Glutamatergic neuron (in vitro differentiated cells): Measurements from ENCODE around the gene NCBP2. TPM values are rescaled to one million over a fixed set of nuclear protein-coding genes. Genes with fewer than 3 reads are reported as not detected.
A peak's percentile ranks its signal among the peaks of the same experiment; 100 is the strongest.

ENCODE experiments used
- DNase-seq: peaks from one replicate; pipeline ENCODE4 v3.0.0; 2022
- H3K27ac Mint-ChIP-seq: one replicate; pipeline ENCODE4 v1.8.0; 2020; ENCODE audit warnings: mild to moderate bottlenecking, mixed read lengths, inconsistent platforms; ENCODE audit not compliant: unreplicated experiment
- H3K27me3 Mint-ChIP-seq: one replicate; pipeline ENCODE4 v1.8.0; 2020; ENCODE audit warnings: mild to moderate bottlenecking, moderate library complexity, mixed read lengths, inconsistent platforms; ENCODE audit not compliant: unreplicated experiment
- H3K36me3 Mint-ChIP-seq: one replicate; pipeline ENCODE4 v1.8.0; 2020; ENCODE audit warnings: mild to moderate bottlenecking, mixed read lengths, inconsistent platforms; ENCODE audit not compliant: unreplicated experiment
- H3K4me1 Mint-ChIP-seq: one replicate; pipeline ENCODE4 v1.8.0; 2020; ENCODE audit warnings: mild to moderate bottlenecking, low read depth, mixed read lengths, inconsistent platforms; ENCODE audit not compliant: unreplicated experiment
- H3K4me3 Mint-ChIP-seq: one replicate; pipeline ENCODE4 v1.8.0; 2020; ENCODE audit warnings: mild to moderate bottlenecking, mixed read lengths, inconsistent platforms; ENCODE audit not compliant: unreplicated experiment
- H3K9me3 Mint-ChIP-seq: one replicate; pipeline ENCODE4 v1.8.0; 2020; ENCODE audit warnings: mild to moderate bottlenecking, moderate library complexity, mixed read lengths, inconsistent platforms; ENCODE audit not compliant: unreplicated experiment
- CTCF ChIP-seq: fragments of 200-600 bp; sonication (generic); IDR thresholded peaks from one replicate; pipeline ENCODE4 v1.5.0; 2021; ENCODE audit not compliant: partially characterized antibody, unreplicated experiment
- total RNA-seq: library from RNA; stranded (reverse); fragmentation: NEBNext Ultra II Directional; extraction: Animal tissue kit (Norgen Biotek cat#: 25700); gene quantifications from one replicate; pipeline ENCODE4 v1.2.1, GENCODE V29; 2021; ENCODE audit not compliant: unreplicated experiment

NCBP2 gene
- total RNA-seq, 1 donor from 2014 or later, result 118 TPM

GRCh38 chr3:196903740-196904139 lies 38.6 kb downstream of the NCBP2 start:
- H3K27me3 Mint-ChIP-seq, result no peaks in the 10 kb centered on the region
- TF ChIP-seq CTCF, result no peak
- no peaks in the 10 kb centered on the region for H3K9me3 Mint-ChIP-seq
- H3K27ac Mint-ChIP-seq, result no peak overlapping the region
- no peaks in the 10 kb centered on the region for H3K4me1 Mint-ChIP-seq
- H3K36me3 Mint-ChIP-seq, result no peaks in the 10 kb centered on the region
- no peak overlapping the region for H3K4me3 Mint-ChIP-seq
- no peak for DNase-seq

GRCh38 chr3:196902296-196902695 lies 40.0 kb downstream of the NCBP2 start:
- Mint-ChIP-seq H3K27me3 (no peaks in the 10 kb centered on the region), H3K4me3 (no peak overlapping the region), H3K9me3 (no peaks in the 10 kb centered on the region), H3K4me1 (no peaks in the 10 kb centered on the region), H3K27ac (no peak overlapping the region), H3K36me3 (no peaks in the 10 kb centered on the region)
- DNase-seq, result no peak
- TF ChIP-seq CTCF, result no peak

GRCh38 chr3:196901768-196902167 lies 40.6 kb downstream of the NCBP2 start:
- Mint-ChIP-seq H3K27me3 (no peaks in the 10 kb centered on the region), H3K27ac (no peak overlapping the region), H3K9me3 (no peaks in the 10 kb centered on the region), H3K4me3 (no peak overlapping the region), H3K36me3 (no peaks in the 10 kb centered on the region), H3K4me1 (peaks cover 2% of the 10 kb centered on the region)
- no peak for DNase-seq
- no peak for TF ChIP-seq CTCF

GRCh38 chr3:196896229-196896628 lies 46.1 kb downstream of the NCBP2 start:
- no peaks in the 10 kb centered on the region for H3K9me3 Mint-ChIP-seq
- H3K4me3 Mint-ChIP-seq, result no peak overlapping the region
- DNase-seq, result no peak
- peaks cover 10% of the 10 kb centered on the region for H3K4me1 Mint-ChIP-seq
- H3K27me3 Mint-ChIP-seq, result peaks cover 2% of the 10 kb centered on the region
- H3K27ac Mint-ChIP-seq, result peak overlapping the region; percentile 17
- no peaks in the 10 kb centered on the region for H3K36me3 Mint-ChIP-seq
- no peak for TF ChIP-seq CTCF

GRCh38 chr3:196894557-196895295 lies 47.6 kb downstream of the NCBP2 start:
- H3K9me3 Mint-ChIP-seq, result no peaks in the 10 kb centered on the region
- H3K36me3 Mint-ChIP-seq, result no peaks in the 10 kb centered on the region
- no peak for DNase-seq
- H3K27me3 Mint-ChIP-seq, result peaks cover 2% of the 10 kb centered on the region
- no peak overlapping the region for H3K4me3 Mint-ChIP-seq
- peaks cover 10% of the 10 kb centered on the region for H3K4me1 Mint-ChIP-seq
- H3K27ac Mint-ChIP-seq, result no peak overlapping the region
- TF ChIP-seq CTCF, result no peak
